Stimulated activated naive B cell treated with anti-CD40 and anti-IgM and Interleukin-4, amounts not matched to agents 10 μg/mL and 1 μg/mL and 100 μg/mL, for 72 hours (primary cell): ENCODE results near the gene FOSL1.
"Not testable (repeated sequence)": the region's sequence is repeated elsewhere in the genome, so short reads cannot be mapped to it uniquely, and the experiment has no call there.

Source experiments
- ATAC-seq, 2 donors: fragments of 150-1000 bp; cut with Tn5 transposase; replicated peaks; 2 replicates each; pipeline ENCODE4 v1.10.0; 2021; ENCODE audit warnings: moderate library complexity in 1 of 2
- DNase-seq: peaks from one replicate; pipeline ENCODE4 v3.0.0; 2021
- H3K27ac Mint-ChIP-seq: one replicate; pipeline ENCODE4 v1.8.0; 2022; ENCODE audit warnings: mild to moderate bottlenecking, mixed read lengths
- H3K27me3 Mint-ChIP-seq, 2 donors: one replicate each; pipeline ENCODE4 v1.8.0; 2022; ENCODE audit warnings: mixed read lengths in 2 of 2
- H3K36me3 Mint-ChIP-seq, 2 donors: one replicate each; pipeline ENCODE4 v1.8.0; 2022; ENCODE audit warnings: mixed read lengths in 2 of 2, mild to moderate bottlenecking in 1 of 2
- H3K4me1 Mint-ChIP-seq, 2 donors: one replicate each; pipeline ENCODE4 v1.8.0; 2022; ENCODE audit warnings: mixed read lengths in 2 of 2, mild to moderate bottlenecking in 1 of 2
- H3K4me3 Mint-ChIP-seq, 2 donors: one replicate each; pipeline ENCODE4 v1.8.0; 2022; ENCODE audit warnings: mild to moderate bottlenecking in 2 of 2, mixed read lengths in 2 of 2, moderate library complexity in 1 of 2
- H3K9me3 Mint-ChIP-seq, 2 donors: one replicate each; pipeline ENCODE4 v1.8.0; 2022; ENCODE audit warnings: mixed read lengths in 2 of 2, mild to moderate bottlenecking in 1 of 2

Gene FOSL1

GRCh38 chr11:65896034-65896999 lies 3.9 kb downstream of the FOSL1 start:
- peaks cover 33 to 68% of the 10 kb centered on the region in 2 donors for H3K4me1 Mint-ChIP-seq

GRCh38 chr11:65895482-65895981 lies 4.7 kb downstream of the FOSL1 start:
- Mint-ChIP-seq H3K4me3 (peak overlapping the region; percentile 44), H3K27ac (peak overlapping the region; percentile 57), H3K27me3 (no peaks in the 10 kb centered on the region), H3K36me3 (peaks cover 16 to 21% of the 10 kb centered on the region in 2 donors), H3K9me3 (no peaks in the 10 kb centered on the region), H3K4me1 (peaks cover 33 to 71% of the 10 kb centered on the region in 2 donors)
- ATAC-seq (no peak), DNase-seq (no peak)

More at GRCh38 chr11:65896034-65896999, 3.9 kb downstream of the FOSL1 start:
- ATAC-seq (no peak), DNase-seq (no peak)
- Mint-ChIP-seq H3K27ac (peak overlapping the region; percentile 57), H3K4me3 (no peak overlapping the region), H3K27me3 (no peaks in the 10 kb centered on the region), H3K9me3 (no peaks in the 10 kb centered on the region), H3K36me3 (peaks cover 16 to 21% of the 10 kb centered on the region in 2 donors)

- Mint-ChIP-seq H3K4me1 (peaks cover 44 to 84% of the 10 kb centered on the region in 2 donors), H3K36me3 (peaks cover 16 to 21% of the 10 kb centered on the region in 2 donors), H3K27ac (peak overlapping the region; percentile 86), H3K4me3 (peak overlapping the region; percentile 95 to 97), H3K9me3 (no peaks in the 10 kb centered on the region), H3K27me3 (no peaks in the 10 kb centered on the region)
- DNase-seq, result no peak
- ATAC-seq, result no peak
Observed at GRCh38 chr11:65894034-65894591, 6.1 kb downstream of the FOSL1 start.

GRCh38 chr11:65892661-65893317 lies 7.4 kb downstream of the FOSL1 start:
- ATAC-seq (no peak), DNase-seq (no peak)
- H3K4me3 Mint-ChIP-seq, result peak overlapping the region; percentile 95 to 97
- peaks cover 48 to 91% of the 10 kb centered on the region in 2 donors for H3K4me1 Mint-ChIP-seq
- no peaks in the 10 kb centered on the region for H3K27me3 Mint-ChIP-seq
- H3K27ac Mint-ChIP-seq, result peak overlapping the region; percentile 5
- H3K9me3 Mint-ChIP-seq, result no peaks in the 10 kb centered on the region
- H3K36me3 Mint-ChIP-seq, result peaks cover 19 to 23% of the 10 kb centered on the region in 2 donors

GRCh38 chr11:65892137-65892540 lies 8.0 kb downstream of the FOSL1 start:
- Mint-ChIP-seq H3K4me1 (peaks cover 52 to 91% of the 10 kb centered on the region in 2 donors), H3K27ac (peak overlapping the region; percentile 67), H3K4me3 (peak overlapping the region; percentile 95 to 97), H3K36me3 (peaks cover 19 to 22% of the 10 kb centered on the region in 2 donors)
- H3K27me3 Mint-ChIP-seq, DNase-seq, H3K9me3 Mint-ChIP-seq, ATAC-seq: not testable (repeated sequence)

- Mint-ChIP-seq H3K27me3 (no peaks in the 10 kb centered on the region), H3K4me1 (peaks cover 56 to 93% of the 10 kb centered on the region in 2 donors), H3K36me3 (peaks cover 24 to 27% of the 10 kb centered on the region in 2 donors), H3K4me3 (peak overlapping the region; percentile 95 to 97), H3K9me3 (no peaks in the 10 kb centered on the region), H3K27ac (peak overlapping the region; percentile 75)
- no peak for DNase-seq
- no peak for ATAC-seq
Observed at GRCh38 chr11:65891219-65892136, 8.7 kb downstream of the FOSL1 start.

- ATAC-seq (peak; percentile 69 to 75), DNase-seq (peak; percentile 98)
- H3K4me1 Mint-ChIP-seq, result peaks cover 50 to 88% of the 10 kb centered on the region in 2 donors
- H3K36me3 Mint-ChIP-seq, result peaks cover 20 to 24% of the 10 kb centered on the region in 2 donors
- no peaks in the 10 kb centered on the region for H3K9me3 Mint-ChIP-seq
- no peaks in the 10 kb centered on the region for H3K27me3 Mint-ChIP-seq
- peak within 1 kb of the TSS; percentile 95 to 97 for H3K4me3 Mint-ChIP-seq
- peak within 1 kb of the TSS; percentile 95 for H3K27ac Mint-ChIP-seq
Observed at GRCh38 chr11:65890324-65891218, 9.6 kb downstream of the FOSL1 start, which contains the start of gene CCDC85B. CCDC85B (plus strand) TSS chr11:65890673; CDS start chr11:65890784, 111 bp downstream.

GRCh38 chr11:65888163-65888814 lies 11.9 kb downstream of the FOSL1 start, which contains the start of gene FIBP:
FIBP (minus strand) TSS chr11:65888471; CDS start chr11:65888418, 53 bp downstream.
- Mint-ChIP-seq H3K36me3 (peaks cover 29 to 40% of the 10 kb centered on the region in 2 donors), H3K9me3 (no peaks in the 10 kb centered on the region), H3K4me3 (peak within 1 kb of the TSS; percentile 95 to 97), H3K27ac (peak within 1 kb of the TSS; percentile 95), H3K4me1 (peaks cover 51 to 79% of the 10 kb centered on the region in 2 donors), H3K27me3 (no peaks in the 10 kb centered on the region)
- ATAC-seq (peak; percentile 62 to 66), DNase-seq (peak; percentile 91)

- peaks cover 46 to 74% of the 10 kb centered on the region in 2 donors for H3K4me1 Mint-ChIP-seq
- ATAC-seq, result no peak
- H3K36me3 Mint-ChIP-seq, result peaks cover 33 to 42% of the 10 kb centered on the region in 2 donors
- no peak for DNase-seq
- peak overlapping the region; percentile 95 for H3K27ac Mint-ChIP-seq
- no peaks in the 10 kb centered on the region for H3K27me3 Mint-ChIP-seq
- no peaks in the 10 kb centered on the region for H3K9me3 Mint-ChIP-seq
- peak overlapping the region; percentile 95 to 97 for H3K4me3 Mint-ChIP-seq
Observed at GRCh38 chr11:65887723-65888162, 12.4 kb downstream of the FOSL1 start.

- no peak for DNase-seq
- H3K4me1 Mint-ChIP-seq, result peaks cover 40 to 67% of the 10 kb centered on the region in 2 donors
- H3K36me3 Mint-ChIP-seq, result peaks cover 33 to 42% of the 10 kb centered on the region in 2 donors
- H3K27me3 Mint-ChIP-seq, result no peaks in the 10 kb centered on the region
- H3K4me3 Mint-ChIP-seq, result peak overlapping the region; percentile 95 to 97
- ATAC-seq, result no peak
- H3K9me3 Mint-ChIP-seq, result no peaks in the 10 kb centered on the region
- H3K27ac Mint-ChIP-seq, result peak overlapping the region; percentile 95
Observed at GRCh38 chr11:65886826-65887722, 13.1 kb downstream of the FOSL1 start.
